Caki2 (cell line): ENCODE measurements around the gene GTF2H3. TPM values are rescaled to one million over a fixed set of nuclear protein-coding genes. Genes with fewer than 3 reads are reported as not detected.

Experiments used
- DNase-seq: peaks from one replicate; pipeline ENCODE4 v3.0.0-alpha.2; 2015; ENCODE audit warnings: low read depth
- in situ Hi-C: cut with HindIII; loops from 2 replicates; pipeline ENCODE4 v1.10.0; 2016; ENCODE audit warnings: low sequenced_read_pairs, low pct_unique_long_range_greater_than_20kb, mixed read lengths
- total RNA-seq: library from RNA; depleted of rRNA; stranded (reverse); fragments of >200 nt; shearing (Covaris generic); gene quantifications from 2 replicates; pipeline ENCODE4 v1.2.3, GENCODE V29; 2014; ENCODE audit warnings: low replicate concordance; rRNA removed

The GTF2H3 gene
- total RNA-seq, 1 experiment from 2014 or later, result 26.8 TPM

DNA sequence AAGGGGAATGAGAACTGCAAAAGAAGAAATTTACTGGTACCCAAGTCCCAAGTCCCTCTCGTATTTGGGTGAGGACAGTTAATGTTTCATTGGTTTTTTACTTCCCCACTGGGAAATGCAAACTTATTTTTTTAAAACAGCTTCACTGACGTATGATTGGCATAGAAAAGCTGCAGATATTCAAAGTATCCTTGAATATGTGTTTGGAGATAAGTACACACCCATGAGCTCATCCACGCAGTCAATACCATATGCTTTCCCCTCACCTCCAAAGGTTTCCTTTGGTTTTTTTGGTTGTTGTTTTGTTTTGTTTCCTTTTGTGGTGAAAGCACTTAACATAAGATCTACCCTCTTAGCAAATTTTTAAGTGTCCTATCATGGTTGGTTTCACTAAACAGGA lies 50.3 kb downstream of the GTF2H3 start:
- DNase-seq, result no peak

DNA sequence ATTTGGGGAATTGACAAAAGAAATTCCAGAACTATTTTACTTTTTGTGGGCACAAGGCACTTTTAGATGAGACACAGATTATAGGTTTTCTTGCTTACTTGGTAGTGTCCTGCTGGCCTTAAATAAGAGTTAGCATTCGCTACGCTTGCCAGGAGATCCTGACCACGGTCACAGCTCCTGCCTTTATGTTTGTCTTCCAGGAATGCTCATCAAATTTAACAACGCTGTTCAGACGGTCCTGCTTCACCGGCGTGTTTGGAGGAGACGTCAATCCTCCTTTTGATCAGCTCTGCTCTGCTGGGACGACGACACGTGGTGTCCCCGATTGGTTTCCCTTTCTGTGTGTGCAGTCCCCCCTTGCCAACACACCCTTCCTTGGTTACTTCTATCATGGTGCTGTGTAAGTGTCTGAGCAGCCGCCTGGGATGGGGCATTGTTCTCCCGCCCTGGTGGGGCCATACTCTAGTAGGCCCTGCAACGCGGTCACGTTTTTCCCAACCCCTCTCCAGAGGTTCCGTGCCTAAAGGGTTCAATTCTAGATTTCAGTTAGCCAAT lies 53.1 kb downstream of the GTF2H3 start:
- no peak for DNase-seq
- in situ Hi-C loops, result no loop called here

More for the DNA sequence above, 50.3 kb downstream of the GTF2H3 start:
- in situ Hi-C loops, result no loop called here

DNA sequence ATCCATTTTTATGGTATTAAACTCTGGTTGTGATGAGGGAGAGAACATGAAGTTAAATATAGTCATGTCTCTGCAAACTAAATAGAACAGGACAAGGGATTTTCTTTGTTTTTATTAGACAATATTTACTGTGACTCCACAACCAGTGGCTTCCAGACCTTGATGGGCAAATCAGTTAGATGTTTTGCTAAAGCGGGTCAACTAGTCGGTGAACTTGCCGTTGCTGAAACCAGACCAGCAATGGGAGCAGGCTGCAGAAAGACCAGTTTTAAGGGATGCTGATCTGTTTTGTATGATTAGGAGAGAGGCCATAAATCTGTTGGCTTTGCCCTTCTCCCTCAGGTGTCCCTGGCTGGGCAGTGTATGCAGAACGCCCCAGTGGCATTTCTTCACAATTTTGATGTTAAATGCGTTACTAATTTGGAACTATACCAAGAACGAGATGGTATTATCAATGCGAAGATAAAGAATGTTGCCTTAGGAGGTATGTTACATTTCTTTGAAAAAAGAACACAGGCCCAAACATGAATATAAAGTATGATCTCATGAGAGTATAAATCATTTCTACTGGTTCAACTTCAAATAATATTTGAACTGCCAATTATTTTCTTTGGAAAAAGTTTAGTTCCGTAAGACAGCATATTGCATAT lies 56.7 kb downstream of the GTF2H3 start:
- in situ Hi-C loops, result no loop called here
- DNase-seq, result no peak

DNA sequence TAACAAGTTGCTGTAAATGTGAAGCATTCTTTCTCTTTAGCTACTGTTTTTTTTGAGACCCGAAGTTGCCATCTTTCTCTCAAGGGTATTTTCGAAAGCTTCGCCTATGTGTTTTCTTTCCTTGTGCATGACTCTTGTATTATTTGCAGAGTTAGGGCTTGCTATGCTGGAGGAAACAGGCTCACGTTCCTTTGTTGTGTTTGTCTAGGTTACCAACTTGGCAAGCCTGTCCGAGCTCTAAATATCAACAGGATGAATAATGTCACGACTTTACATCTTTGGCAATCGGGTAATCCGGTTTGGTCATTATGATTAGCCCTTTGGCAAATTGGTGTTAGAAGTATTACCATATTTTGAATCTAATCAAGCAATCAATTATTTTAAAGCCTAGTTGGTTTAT lies 62.6 kb downstream of the GTF2H3 start:
- in situ Hi-C loops, result no loop called here
- no peak for DNase-seq

DNA sequence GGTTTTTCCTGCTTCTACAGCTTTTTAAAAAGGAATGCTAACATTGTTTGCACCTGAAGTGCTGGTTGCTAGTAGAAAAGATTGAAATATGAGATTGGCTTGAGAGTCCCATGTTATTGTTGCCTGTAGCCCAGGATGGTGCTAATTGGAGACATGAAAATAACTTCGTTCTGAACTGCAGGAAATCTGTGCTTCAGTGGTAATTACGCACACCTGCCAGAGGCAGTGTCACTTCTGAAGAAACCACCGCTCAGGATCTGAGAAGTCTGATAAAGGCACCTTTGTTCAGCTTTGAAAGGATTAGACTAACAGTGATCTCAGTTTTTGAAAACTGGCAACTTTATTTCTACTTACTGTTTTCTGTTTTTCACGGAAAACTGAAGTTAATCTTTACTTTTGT lies 63.0 kb downstream of the GTF2H3 start:
- in situ Hi-C loops, result no loop called here
- no peak for DNase-seq

DNA sequence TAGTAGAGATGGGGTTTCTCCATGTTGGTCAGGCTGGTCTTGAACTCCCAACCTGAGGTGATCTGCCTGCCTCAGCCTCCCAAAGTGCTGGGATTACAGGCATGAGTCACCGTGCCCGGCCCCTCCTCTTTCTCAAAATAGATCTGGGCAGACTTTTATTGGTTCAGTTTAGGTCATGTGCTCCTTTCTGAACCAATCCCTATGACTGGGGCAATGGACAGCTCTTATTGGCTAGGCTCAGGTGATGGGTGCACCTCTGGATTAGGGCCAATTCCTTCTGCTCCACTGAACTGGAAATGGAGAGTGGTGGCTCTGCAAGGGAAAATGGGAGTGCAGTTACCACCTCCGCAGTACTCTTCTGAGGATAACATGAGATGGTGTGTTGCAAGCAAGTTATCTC lies 72.3 kb downstream of the GTF2H3 start:
- peak; percentile 64 for DNase-seq
- in situ Hi-C loops, result no loop called here

DNA sequence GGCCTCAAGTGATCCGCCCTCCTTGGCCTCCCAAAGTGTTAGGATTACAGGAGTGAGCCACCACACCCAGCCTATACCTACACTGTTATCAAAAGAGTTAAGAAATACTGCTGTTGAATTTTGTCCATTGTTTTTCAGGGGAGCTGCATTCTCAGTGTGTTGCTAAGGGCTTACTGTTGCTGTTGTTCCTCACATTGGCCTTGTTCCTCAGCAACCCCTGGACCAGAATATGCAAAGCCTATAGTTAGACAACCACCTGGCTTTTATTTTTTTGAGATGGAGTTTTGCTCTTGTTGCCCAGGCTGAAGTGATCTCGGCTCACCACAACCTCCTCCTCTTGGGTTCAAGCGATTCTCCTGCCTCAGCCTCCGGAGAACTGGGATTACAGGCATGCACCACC lies 73.8 kb downstream of the GTF2H3 start:
- no peak for DNase-seq
- in situ Hi-C loops, result no loop called here

Other genes starting within 250 kb of the GTF2H3 start
- 39.7 and 49.1 TPM in 2 replicates for gene KMT5A, start 249.7 kb upstream of the GTF2H3 start, total RNA-seq
- 3.7 and 5.6 TPM in 2 replicates for gene RILPL2, start 197.1 kb upstream of the GTF2H3 start, total RNA-seq
- gene SNRNP35, start 175.7 kb upstream of the GTF2H3 start, total RNA-seq, result 8.2 and 19.4 TPM in 2 replicates
- 7.8 and 13.9 TPM in 2 replicates for gene RILPL1, start 100.1 kb upstream of the GTF2H3 start, total RNA-seq
- gene TMED2, start 49.3 kb upstream of the GTF2H3 start, total RNA-seq, result 397 and 405 TPM in 2 replicates
- gene DDX55, start 31.7 kb upstream of the GTF2H3 start, total RNA-seq, result 19.2 and 25.0 TPM in 2 replicates
- 52.2 and 58.7 TPM in 2 replicates for gene EIF2B1, start 143 bp upstream of the GTF2H3 start, total RNA-seq
- 24.8 and 25.7 TPM in 2 replicates for gene TCTN2, start 37.3 kb downstream of the GTF2H3 start, total RNA-seq
- 13.4 and 14.0 TPM in 2 replicates for gene ATP6V0A2, start 78.5 kb downstream of the GTF2H3 start, total RNA-seq
- gene DNAH10, start 128.5 kb downstream of the GTF2H3 start, total RNA-seq, result 0.74 TPM in 1 of 2 replicates, not detected in the other